Activated naive CD4-positive, alpha-beta T cell treated with anti-CD3 and anti-CD28 coated beads, Interleukin-2, amount 50 U/mL, for 24 hours (primary cell): Measurements from ENCODE around the gene TPRG1.

Experiments used
- H3K27ac Mint-ChIP-seq: one replicate; pipeline ENCODE4 v1.8.0; 2021; ENCODE audit warnings: mild to moderate bottlenecking, mixed read lengths
- H3K27me3 Mint-ChIP-seq: one replicate; pipeline ENCODE4 v1.8.0; 2021; ENCODE audit warnings: mixed read lengths
- H3K36me3 Mint-ChIP-seq: one replicate; pipeline ENCODE4 v1.8.0; 2021; ENCODE audit warnings: mixed read lengths
- H3K4me1 Mint-ChIP-seq: one replicate; pipeline ENCODE4 v1.8.0; 2021; ENCODE audit warnings: mixed read lengths
- H3K4me3 Mint-ChIP-seq: one replicate; pipeline ENCODE4 v1.8.0; 2021; ENCODE audit warnings: mild to moderate bottlenecking, mixed read lengths
- H3K9me3 Mint-ChIP-seq: one replicate; pipeline ENCODE4 v1.8.0; 2021; ENCODE audit warnings: mixed read lengths

Gene TPRG1

DNA sequence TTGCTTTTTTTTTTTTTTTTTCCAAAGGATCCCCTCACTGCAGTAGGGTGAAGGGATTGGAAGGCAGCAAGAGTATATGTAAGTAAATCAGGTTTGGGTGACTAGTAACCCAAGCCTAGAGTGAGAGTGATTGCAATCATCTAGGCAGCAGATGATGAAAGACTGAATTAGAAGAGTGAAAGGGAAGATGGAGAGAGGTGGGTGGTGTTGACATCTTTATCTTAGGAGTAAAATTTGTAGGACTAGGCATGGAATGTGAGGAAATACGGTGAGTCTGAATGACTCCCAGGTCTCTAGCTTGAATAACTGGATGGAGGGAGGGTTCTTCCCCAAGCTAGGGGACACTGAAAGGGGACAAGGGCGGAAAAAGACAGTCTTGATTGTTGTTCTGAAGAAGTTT, 63.4 kb downstream of the TPRG1 start:
- H3K4me3 Mint-ChIP-seq, result no peak overlapping the region
- H3K27ac Mint-ChIP-seq, result no peak overlapping the region
- H3K27me3 Mint-ChIP-seq, result no peaks in the 10 kb centered on the region
- no peaks in the 10 kb centered on the region for H3K36me3 Mint-ChIP-seq
- peaks cover 3% of the 10 kb centered on the region for H3K4me1 Mint-ChIP-seq
- no peaks in the 10 kb centered on the region for H3K9me3 Mint-ChIP-seq

DNA sequence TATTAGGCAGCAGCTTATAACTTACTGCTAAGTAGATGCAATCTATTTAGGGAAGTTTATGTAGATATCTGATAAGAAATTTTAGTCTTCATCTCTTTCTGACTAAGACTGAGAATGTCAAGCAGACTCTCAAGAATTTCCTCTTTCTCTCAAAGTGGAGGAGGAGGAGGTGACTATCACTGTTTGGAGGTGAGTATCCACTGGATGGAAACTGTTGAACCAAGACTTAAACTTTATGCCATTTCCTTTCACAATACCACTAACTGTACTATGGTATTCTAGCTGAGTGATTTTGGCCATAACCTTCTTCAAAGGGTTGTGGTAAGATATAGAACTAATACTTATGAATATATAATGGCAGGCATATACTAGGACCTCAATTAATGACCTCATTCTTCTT, 64.6 kb downstream of the TPRG1 start:
- H3K4me1 Mint-ChIP-seq, result peaks cover 3% of the 10 kb centered on the region
- no peak overlapping the region for H3K4me3 Mint-ChIP-seq
- H3K27me3 Mint-ChIP-seq, result no peaks in the 10 kb centered on the region
- peaks cover under 1% of the 10 kb centered on the region for H3K36me3 Mint-ChIP-seq
- no peak overlapping the region for H3K27ac Mint-ChIP-seq
- H3K9me3 Mint-ChIP-seq, result no peaks in the 10 kb centered on the region

- Mint-ChIP-seq H3K9me3 (no peaks in the 10 kb centered on the region), H3K4me3 (no peak overlapping the region), H3K4me1 (peaks cover 3% of the 10 kb centered on the region), H3K27ac (no peak overlapping the region), H3K27me3 (no peaks in the 10 kb centered on the region), H3K36me3 (peaks cover 2% of the 10 kb centered on the region)
Observed at GRCh38 chr3:189237526-189237925, 65.8 kb downstream of the TPRG1 start.

DNA sequence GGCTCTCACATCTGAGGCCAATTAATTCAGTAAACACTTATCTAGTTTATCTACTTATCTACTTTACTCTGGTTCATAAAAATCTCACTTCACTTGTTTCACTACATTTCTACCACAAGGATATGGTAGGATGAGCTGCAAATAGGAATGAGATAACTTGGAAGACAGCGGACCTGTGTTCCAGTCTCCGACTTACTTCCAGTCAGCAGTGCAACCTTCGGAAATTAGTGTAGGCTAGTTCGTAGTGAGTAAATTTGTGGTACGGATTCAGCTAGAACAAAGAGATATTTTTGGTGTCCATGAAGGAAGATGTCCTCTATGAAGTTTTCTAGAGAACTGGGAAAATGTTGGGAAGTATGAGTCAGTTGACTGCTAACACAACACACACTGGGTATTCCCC, 66.3 kb downstream of the TPRG1 start:
- no peak overlapping the region for H3K4me3 Mint-ChIP-seq
- H3K27ac Mint-ChIP-seq, result no peak overlapping the region
- H3K4me1 Mint-ChIP-seq, result peaks cover 3% of the 10 kb centered on the region
- no peaks in the 10 kb centered on the region for H3K9me3 Mint-ChIP-seq
- no peaks in the 10 kb centered on the region for H3K27me3 Mint-ChIP-seq
- H3K36me3 Mint-ChIP-seq, result peaks cover 2% of the 10 kb centered on the region

DNA sequence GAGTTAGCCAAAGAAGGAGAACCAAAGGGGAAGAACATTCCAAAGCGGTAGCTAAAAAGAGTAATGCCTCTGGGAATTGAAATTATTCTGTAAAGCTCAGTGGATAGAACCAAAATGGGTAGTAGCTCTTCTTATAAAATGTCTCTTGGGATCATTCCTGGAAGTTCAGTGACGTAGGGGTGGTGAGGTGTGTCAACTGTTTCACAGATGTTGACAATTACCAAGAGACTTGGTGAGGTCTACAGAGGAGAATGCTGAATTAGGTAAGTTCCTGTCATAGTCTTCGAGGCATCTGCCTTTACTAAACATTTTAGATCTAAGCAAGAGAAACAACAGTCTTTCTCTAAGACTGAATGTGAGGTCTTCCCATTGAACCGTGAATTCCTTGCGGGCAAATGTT, 67.8 kb downstream of the TPRG1 start:
- H3K27ac Mint-ChIP-seq, result no peak overlapping the region
- H3K27me3 Mint-ChIP-seq, result no peaks in the 10 kb centered on the region
- no peak overlapping the region for H3K4me3 Mint-ChIP-seq
- no peaks in the 10 kb centered on the region for H3K9me3 Mint-ChIP-seq
- peaks cover 2% of the 10 kb centered on the region for H3K36me3 Mint-ChIP-seq
- H3K4me1 Mint-ChIP-seq, result peaks cover 3% of the 10 kb centered on the region

GRCh38 chr3:189249987-189250386, 78.2 kb downstream of the TPRG1 start:
- H3K4me3 Mint-ChIP-seq, result no peak overlapping the region
- peaks cover 3% of the 10 kb centered on the region for H3K36me3 Mint-ChIP-seq
- H3K9me3 Mint-ChIP-seq, result no peaks in the 10 kb centered on the region
- H3K4me1 Mint-ChIP-seq, result no peaks in the 10 kb centered on the region
- no peak overlapping the region for H3K27ac Mint-ChIP-seq
- H3K27me3 Mint-ChIP-seq, result no peaks in the 10 kb centered on the region

DNA sequence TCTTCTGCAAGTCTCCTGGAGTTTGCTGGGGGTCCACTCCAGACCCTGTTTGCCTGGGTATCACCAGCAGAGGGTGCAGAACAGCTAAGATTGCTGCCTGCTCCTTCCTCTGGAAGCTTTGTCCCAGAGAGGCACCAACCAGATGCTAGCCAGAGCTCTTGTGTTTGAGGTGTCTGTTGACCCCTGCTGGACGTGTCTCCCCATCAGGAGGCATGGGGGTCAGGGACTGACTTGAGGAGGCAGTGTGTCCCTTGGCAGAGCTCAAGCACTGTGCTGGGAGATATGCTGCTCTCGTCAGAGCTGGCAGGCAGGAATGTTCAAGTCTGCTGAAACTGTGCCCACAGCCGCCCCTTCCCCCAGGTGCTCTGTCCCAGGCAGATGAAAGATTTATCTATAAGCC, 86.5 kb downstream of the TPRG1 start:
- Mint-ChIP-seq H3K36me3 (peaks cover 3% of the 10 kb centered on the region), H3K27me3 (peaks cover 2% of the 10 kb centered on the region), H3K4me3 (no peak overlapping the region), H3K9me3 (no peaks in the 10 kb centered on the region), H3K4me1 (no peaks in the 10 kb centered on the region), H3K27ac (no peak overlapping the region)

GRCh38 chr3:189260556-189261493, 89.1 kb downstream of the TPRG1 start:
- Mint-ChIP-seq H3K27ac (no peak overlapping the region), H3K4me1 (no peaks in the 10 kb centered on the region), H3K36me3 (no peaks in the 10 kb centered on the region), H3K9me3 (no peaks in the 10 kb centered on the region), H3K4me3 (no peak overlapping the region), H3K27me3 (peaks cover 2% of the 10 kb centered on the region)

GRCh38 chr3:189262746-189263145, 91.0 kb downstream of the TPRG1 start:
- Mint-ChIP-seq H3K4me3 (no peak overlapping the region), H3K4me1 (no peaks in the 10 kb centered on the region), H3K27ac (no peak overlapping the region), H3K36me3 (no peaks in the 10 kb centered on the region), H3K27me3 (no peaks in the 10 kb centered on the region), H3K9me3 (no peaks in the 10 kb centered on the region)

GRCh38 chr3:189267981-189268613, 96.3 kb downstream of the TPRG1 start:
- H3K4me1 Mint-ChIP-seq, result peaks cover 8% of the 10 kb centered on the region
- H3K9me3 Mint-ChIP-seq, result no peaks in the 10 kb centered on the region
- no peak overlapping the region for H3K4me3 Mint-ChIP-seq
- no peak overlapping the region for H3K27ac Mint-ChIP-seq
- H3K27me3 Mint-ChIP-seq, result no peaks in the 10 kb centered on the region
- no peaks in the 10 kb centered on the region for H3K36me3 Mint-ChIP-seq

DNA sequence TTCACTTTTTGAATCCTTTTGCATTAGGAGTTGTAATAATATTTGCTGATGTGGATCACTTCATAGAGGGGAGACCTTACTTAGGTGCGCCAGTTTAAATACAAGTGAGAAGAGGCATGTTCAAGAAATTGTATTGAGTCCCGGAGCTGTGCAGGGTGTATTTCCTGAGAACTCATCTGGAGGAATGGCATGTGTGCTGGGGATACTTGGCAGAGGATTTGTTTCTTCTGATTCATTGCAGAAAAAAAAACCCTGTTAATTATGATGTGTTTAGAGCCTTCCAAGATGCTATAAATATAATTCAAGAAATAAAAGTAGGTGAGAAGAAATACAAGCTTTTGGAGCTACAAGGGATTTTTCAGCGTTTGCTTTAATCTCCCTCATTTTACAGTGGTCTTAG, 97.6 kb downstream of the TPRG1 start:
- H3K4me1 Mint-ChIP-seq, result peaks cover 15% of the 10 kb centered on the region
- no peaks in the 10 kb centered on the region for H3K27me3 Mint-ChIP-seq
- no peaks in the 10 kb centered on the region for H3K36me3 Mint-ChIP-seq

GRCh38 chr3:189270248-189270832, 98.6 kb downstream of the TPRG1 start:
- no peak overlapping the region for H3K27ac Mint-ChIP-seq
- no peaks in the 10 kb centered on the region for H3K9me3 Mint-ChIP-seq
- H3K36me3 Mint-ChIP-seq, result no peaks in the 10 kb centered on the region
- peaks cover 19% of the 10 kb centered on the region for H3K4me1 Mint-ChIP-seq
- no peaks in the 10 kb centered on the region for H3K27me3 Mint-ChIP-seq
- no peak overlapping the region for H3K4me3 Mint-ChIP-seq

More for the DNA sequence above, 97.6 kb downstream of the TPRG1 start:
- Mint-ChIP-seq H3K27ac (no peak overlapping the region), H3K9me3 (no peaks in the 10 kb centered on the region), H3K4me3 (no peak overlapping the region)

DNA sequence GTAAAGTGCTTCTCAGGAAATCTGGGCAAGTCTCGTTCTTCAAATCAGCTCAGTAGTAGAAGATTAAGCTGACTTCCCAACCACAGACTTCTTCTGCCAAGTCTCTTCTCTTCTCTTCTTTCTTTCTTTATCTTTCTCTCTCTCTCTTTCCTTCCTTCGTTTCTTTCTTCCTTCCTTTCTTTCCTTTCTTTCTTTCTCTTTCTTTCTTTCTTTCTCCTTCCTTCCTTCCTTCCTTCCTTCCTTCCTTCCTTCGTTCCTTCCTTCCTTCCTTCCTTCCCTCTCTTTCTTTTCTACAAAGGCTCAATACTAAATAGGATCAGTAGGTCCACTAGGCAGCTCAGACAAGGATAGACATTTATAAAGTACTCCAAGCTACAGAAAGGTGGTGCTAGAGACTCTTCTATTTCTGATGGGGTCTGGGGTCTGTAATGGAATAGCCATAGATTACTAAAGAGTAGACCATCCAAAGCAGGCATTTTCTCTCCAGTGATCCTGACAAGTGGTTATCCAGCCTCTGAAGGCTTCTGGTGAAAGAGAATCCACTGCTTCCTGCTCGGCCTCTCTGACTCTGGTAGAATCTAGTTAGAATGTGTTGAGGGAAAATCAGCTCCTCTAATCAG, 100.8 kb downstream of the TPRG1 start:
- Mint-ChIP-seq H3K4me1 (peaks cover 33% of the 10 kb centered on the region), H3K4me3 (no peak overlapping the region), H3K9me3 (no peaks in the 10 kb centered on the region), H3K27me3 (no peaks in the 10 kb centered on the region), H3K27ac (peak overlapping the region; percentile 84), H3K36me3 (no peaks in the 10 kb centered on the region)

DNA sequence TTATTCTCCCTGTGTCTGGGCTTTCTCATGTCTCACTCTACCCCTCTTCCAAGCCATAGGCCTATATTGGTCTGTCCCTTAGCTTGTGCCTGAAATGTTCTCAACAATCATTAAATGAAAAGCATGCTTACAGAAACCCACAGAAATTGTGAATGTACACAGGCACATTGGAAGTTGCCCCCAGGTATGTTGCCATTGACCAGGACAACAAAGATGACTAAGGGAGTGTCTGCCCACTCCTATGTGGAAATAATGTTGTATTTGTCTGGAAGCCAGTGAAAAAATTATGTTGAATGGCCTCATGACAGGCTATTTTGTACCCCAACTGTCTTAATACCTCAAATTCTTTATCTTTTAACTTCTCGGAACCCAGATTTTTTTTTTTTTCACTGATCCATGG, 102.0 kb downstream of the TPRG1 start:
- Mint-ChIP-seq H3K36me3 (no peaks in the 10 kb centered on the region), H3K9me3 (no peaks in the 10 kb centered on the region), H3K27ac (no peak overlapping the region), H3K4me1 (peaks cover 38% of the 10 kb centered on the region), H3K4me3 (no peak overlapping the region), H3K27me3 (no peaks in the 10 kb centered on the region)

DNA sequence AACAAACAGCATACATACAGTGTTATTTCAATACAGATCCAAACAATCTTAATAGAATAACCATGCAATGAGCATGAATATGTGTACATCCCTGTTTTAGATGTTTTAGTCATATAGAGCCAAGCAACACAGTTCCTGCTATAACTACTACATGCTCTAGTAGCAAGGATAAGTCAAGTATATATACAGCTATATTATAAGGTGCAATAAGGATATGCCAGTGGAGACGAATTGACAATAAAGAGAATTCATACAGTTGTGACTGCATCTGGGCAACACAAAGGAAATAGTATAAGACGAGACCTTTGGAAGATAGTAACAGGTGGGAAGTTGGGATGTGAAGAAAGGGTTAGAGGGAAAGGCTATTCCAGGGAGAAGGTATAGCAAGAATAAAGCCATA, 103.4 kb downstream of the TPRG1 start:
- H3K27me3 Mint-ChIP-seq, result no peaks in the 10 kb centered on the region
- H3K4me3 Mint-ChIP-seq, result no peak overlapping the region
- H3K4me1 Mint-ChIP-seq, result peaks cover 38% of the 10 kb centered on the region
- no peaks in the 10 kb centered on the region for H3K36me3 Mint-ChIP-seq
- no peaks in the 10 kb centered on the region for H3K9me3 Mint-ChIP-seq
- no peak overlapping the region for H3K27ac Mint-ChIP-seq

GRCh38 chr3:189275852-189276251, 104.1 kb downstream of the TPRG1 start:
- Mint-ChIP-seq H3K36me3 (no peaks in the 10 kb centered on the region), H3K27me3 (no peaks in the 10 kb centered on the region), H3K9me3 (no peaks in the 10 kb centered on the region), H3K4me1 (peaks cover 38% of the 10 kb centered on the region), H3K27ac (no peak overlapping the region), H3K4me3 (no peak overlapping the region)
